Fibroblast of gingiva (primary cell): ENCODE measurements around the gene VIL1.
A peak's percentile ranks its signal among the peaks of the same experiment; 100 is the strongest.

Experiments
- DNase-seq: peaks from one replicate; pipeline ENCODE4 v3.0.0-alpha.2; 2011; ENCODE audit warnings: low read depth

The VIL1 gene

GRCh38 chr2:218395090-218395444 lies 23.9 kb upstream of the VIL1 start:
- no peak for DNase-seq

DNA sequence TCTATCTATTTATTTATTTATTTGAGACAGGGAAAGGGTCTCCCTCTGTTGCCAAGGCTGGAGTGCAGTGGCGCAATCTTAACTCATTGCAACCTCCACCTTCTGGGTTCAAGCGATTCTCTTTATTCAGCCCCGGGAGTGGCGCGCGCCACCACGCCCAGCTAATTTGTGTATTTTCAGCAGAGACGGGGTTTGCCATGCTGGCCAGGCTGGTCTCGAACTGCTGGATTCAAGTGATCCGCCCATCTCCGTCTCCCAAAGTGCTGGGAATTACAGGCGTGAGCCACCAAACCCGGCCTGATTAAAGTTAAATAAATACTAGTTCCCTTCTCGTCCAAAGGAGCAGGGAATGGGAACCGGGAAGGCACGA lies 23.5 kb upstream of the VIL1 start:
- DNase-seq, result no peak

DNA sequence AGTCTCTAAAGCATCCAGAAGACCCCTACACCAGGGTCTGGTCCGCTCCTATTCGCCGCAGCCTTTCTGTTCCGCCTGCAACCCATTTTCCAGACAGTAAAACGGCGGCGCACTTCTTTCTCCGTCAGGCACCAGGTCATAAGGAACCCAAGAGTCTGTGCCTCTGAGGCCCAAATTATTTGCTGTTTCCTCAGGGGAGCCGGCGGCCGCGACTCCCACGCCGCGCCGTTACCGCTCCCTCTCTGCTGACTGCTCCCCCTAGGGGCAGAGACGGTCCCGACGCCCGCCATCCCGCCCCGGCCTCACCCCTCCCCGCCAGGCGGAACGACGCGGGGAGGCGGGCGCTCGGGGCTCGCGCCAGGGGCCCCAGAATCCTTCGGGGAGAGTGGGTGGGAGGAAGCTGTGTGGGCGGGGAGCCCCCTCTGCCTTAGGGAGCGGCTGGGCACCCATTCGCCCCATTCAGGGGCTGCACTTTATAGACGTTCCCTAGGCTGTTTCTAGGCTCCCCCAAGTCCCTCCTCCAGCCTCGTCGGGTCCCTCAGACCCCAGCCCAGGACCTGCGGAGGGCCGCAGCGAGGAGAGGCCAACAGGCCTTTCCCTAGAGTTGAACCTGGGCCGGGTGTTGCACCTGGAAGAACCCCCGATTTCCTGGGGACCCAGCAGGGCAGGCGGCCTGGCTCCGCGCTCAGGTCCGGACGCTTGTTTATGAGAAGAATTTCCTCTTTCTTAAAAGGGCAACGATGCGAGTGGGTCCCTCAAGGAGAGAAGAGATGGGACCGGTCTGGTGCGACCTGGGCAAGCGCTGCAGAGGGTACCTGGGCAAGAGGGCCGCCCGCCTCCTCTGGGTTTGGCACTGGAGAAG lies 22.9 kb upstream of the VIL1 start:
- peak; percentile 99 for DNase-seq

DNA sequence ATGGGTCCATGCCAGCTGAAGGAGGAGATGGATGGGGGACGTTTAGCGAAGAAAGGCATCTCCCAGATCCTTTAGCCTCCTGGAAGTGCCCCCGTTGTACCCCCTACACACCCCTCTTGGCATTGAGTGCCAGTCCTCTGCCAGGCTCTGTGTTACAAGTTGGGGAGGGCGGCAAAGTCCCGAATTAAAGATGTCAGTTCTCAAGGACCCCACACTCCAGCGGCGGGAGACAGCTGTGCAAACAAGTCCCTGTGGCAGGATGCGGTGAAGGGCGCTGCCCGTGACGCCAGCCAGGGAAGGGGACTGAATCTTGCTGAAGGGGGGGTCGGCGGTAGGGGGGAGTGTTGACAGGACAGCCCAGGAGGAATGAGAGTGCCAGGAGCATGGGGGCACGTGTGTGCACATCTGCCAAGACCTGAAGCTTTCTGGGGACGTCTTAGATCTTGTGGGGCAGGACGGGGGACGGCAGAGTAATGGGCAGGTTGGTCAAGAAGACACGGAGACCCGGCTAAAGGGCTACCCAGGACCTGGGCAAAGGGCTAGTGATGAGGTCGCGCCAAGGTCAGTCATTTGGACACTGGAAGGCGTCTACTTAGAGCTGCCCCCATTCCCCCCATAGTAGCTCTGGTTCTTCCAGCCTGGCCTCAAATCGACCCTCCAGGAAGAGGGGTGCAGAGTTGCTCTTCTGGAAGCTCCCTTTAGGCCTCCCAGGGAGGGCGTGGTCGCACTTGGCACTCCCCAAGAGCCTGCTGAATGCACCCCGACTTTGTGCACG lies 22.0 kb upstream of the VIL1 start:
- peak; percentile 66 for DNase-seq

GRCh38 chr2:218397463-218397819 lies 21.5 kb upstream of the VIL1 start:
- DNase-seq, result no peak

GRCh38 chr2:218397820-218398436 lies 21.0 kb upstream of the VIL1 start:
- DNase-seq, result peak; percentile 68

- DNase-seq, result peak; percentile 83
Observed at GRCh38 chr2:218398437-218399390, 20.2 kb upstream of the VIL1 start.

DNA sequence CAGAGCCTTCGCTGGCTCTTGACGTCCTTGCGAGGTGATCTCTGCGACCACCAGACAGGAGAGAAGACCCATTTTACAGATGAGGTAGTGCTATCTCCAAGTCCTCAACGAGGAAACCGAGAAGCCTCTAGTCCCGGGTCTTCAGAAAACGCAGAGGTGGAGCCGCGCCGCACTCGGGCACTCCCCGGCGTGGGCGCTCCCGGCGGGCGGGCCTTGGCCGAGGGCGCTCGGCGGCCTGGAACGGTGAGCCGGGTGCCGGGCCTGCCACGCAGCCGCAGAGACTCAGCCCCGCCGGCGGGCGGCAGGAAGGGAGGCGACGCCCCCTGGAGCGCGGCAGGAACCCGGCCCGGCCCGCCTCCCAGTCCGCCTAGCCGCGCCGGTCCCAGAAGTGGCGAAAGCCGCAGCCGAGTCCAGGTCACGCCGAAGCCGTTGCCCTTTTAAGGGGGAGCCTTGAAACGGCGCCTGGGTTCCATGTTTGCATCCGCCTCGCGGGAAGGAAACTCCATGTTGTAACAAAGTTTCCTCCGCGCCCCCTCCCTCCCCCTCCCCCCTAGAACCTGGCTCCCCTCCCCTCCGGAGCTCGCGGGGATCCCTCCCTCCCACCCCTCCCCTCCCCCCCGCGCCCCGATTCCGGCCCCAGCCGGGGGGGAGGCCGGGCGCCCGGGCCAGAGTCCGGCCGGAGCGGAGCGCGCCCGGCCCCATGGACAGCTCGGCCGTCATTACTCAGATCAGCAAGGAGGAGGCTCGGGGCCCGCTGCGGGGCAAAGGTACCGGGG lies 19.3 kb upstream of the VIL1 start, which contains the start of gene CTDSP1:
Gene CTDSP1 (plus strand): TSS at position 478 of the 776 bp plus-strand sequence. CDS start 223 bp downstream, at position 701.
- DNase-seq, result peak; percentile 98

DNA sequence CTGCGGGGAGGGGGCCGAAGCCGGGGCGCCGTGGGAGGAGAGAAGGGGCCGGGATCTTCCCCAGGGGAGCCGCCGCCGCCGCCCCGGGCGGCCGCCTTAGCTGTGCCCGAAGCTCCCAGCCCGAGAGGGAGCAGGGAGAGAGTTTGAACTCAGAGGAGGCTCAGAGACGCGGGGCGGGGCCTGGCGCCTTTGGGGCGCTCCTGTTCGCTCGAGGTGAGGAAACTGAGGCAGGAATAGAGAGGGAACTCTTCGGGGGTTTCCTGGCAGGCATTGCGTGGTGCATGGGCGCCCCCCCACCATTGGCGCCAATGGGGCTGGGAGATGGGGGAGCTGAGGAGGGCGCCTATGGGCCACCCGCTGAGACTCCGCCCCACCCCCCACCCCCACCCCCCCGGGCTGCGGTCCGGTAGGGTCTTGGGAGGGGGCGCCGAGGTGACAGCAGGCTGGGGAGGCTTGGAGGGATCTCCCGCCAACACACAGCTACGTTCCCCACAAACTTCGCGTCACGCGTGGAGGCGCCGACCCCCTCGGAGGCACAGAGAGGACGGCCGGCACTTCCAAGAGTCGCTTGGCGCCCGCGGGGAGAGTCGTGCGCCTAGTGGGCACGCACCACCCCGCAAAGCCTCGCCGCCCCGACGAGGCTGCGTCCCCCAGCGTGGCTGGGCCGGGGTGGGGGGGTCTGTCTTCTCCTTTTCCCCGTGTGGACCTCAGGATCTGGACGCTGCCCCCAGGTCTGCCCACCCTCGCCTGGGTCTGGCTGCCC lies 18.6 kb upstream of the VIL1 start:
- no peak for DNase-seq

GRCh38 chr2:218400930-218401881 lies 17.7 kb upstream of the VIL1 start:
- DNase-seq, result no peak

GRCh38 chr2:218401890-218402289 lies 17.0 kb upstream of the VIL1 start:
- DNase-seq, result no peak

- DNase-seq, result no peak
Observed at GRCh38 chr2:218402491-218402901, 16.4 kb upstream of the VIL1 start.

- DNase-seq, result no peak
Observed at GRCh38 chr2:218402911-218403411, 16.0 kb upstream of the VIL1 start.

DNA sequence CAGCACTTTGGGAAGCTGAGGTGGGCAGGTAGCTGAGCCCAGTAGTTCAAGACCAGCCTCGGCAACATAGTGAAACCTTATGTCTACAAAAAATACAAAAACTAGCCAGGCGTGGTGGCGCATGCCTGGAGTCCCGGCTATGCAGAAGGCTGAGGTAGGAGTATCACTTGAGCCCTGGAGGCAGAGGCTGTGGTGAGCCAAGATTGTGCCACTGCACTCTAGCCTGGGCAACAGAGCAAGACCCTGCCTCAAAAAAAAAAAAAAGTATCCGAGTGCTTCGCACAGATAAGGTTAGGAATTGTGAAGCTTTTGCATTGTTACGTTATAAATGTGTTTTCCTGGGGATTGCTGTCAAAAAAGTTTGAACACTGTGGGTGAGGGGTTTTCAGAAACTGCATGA lies 15.1 kb upstream of the VIL1 start:
- no peak for DNase-seq

DNA sequence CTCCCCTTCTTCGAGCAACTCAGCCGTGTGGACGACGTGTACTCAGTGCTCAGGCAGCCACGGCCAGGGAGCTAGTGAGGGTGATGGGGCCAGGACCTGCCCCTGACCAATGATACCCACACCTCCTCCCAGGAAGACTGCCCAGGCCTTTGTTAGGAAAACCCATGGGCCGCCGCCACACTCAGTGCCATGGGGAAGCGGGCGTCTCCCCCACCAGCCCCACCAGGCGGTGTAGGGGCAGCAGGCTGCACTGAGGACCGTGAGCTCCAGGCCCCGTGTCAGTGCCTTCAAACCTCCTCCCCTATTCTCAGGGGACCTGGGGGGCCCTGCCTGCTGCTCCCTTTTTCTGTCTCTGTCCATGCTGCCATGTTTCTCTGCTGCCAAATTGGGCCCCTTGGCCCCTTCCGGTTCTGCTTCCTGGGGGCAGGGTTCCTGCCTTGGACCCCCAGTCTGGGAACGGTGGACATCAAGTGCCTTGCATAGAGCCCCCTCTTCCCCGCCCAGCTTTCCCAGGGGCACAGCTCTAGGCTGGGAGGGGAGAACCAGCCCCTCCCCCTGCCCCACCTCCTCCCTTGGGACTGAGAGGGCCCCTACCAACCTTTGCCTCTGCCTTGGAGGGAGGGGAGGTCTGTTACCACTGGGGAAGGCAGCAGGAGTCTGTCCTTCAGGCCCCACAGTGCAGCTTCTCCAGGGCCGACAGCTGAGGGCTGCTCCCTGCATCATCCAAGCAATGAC lies 14.4 kb upstream of the VIL1 start:
- DNase-seq, result no peak

DNA sequence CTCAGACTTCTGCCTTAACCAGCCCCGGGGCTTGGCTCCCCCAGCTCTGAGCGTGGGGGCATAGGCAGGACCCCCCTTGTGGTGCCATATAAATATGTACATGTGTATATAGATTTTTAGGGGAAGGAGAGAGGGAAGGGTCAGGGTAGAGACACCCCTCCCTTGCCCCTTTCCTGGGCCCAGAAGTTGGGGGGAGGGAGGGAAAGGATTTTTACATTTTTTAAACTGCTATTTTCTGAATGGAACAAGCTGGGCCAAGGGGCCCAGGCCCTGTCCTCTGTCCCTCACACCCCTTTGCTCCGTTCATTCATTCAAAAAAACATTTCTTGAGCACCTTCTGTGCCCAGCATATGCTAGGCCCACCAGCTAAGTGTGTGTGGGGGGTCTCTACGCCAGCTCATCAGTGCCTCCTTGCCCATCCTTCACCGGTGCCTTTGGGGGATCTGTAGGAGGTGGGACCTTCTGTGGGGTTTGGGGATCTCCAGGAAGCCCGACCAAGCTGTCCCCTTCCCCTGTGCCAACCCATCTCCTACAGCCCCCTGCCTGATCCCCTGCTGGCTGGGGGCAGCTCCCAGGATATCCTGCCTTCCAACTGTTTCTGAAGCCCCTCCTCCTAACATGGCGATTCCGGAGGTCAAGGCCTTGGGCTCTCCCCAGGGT lies 13.7 kb upstream of the VIL1 start:
- no peak for DNase-seq

DNA sequence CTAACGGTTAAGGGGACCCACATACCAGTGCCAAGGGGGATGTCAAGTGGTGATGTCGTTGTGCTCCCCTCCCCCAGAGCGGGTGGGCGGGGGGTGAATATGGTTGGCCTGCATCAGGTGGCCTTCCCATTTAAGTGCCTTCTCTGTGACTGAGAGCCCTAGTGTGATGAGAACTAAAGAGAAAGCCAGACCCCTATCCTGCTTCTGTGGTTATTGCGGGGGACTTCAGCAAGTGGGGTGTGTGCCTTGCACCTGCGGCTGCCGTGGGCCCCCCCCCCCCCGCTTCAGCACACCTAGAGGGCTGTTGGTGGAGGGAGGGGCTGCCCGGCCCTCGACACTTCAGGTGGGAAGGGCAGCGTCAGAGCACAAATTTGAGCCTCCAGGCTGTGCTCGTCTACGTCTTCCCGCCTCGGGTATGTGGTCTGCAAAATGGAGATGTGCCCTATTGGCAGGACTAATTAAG lies 13.1 kb upstream of the VIL1 start:
- DNase-seq, result no peak
